Measurements from ENCODE around the gene PCDH7. TPM values are rescaled to one million over a fixed set of nuclear protein-coding genes. Genes with fewer than 3 reads are reported as not detected.

PCDH7 gene
- total RNA-seq, 1 donor from 2014 or later = 34.3 TPM

GRCh38 chr4:30719454-30720020, 632 bp upstream of the PCDH7 start:
- peaks cover 66% of the 10 kb centered on the region for H3K27me3 ChIP-seq (ENCODE audit: low read depth)
- DNase-seq = peak; percentile 57
- intact Hi-C loops (cut with micrococcal nuclease) = loop anchor here (10.0 kb wide), 1 partner anchor 955 kb away; no protein-coding TSS in a partner anchor
- H3K9me3 ChIP-seq (replicated peaks) = no peaks in the 10 kb centered on the region
- H3K36me3 ChIP-seq = no peaks in the 10 kb centered on the region
- no peak for TF ChIP-seq CTCF (IDR thresholded peaks at IDR 0.05; ENCODE audit: borderline replicate concordance)
- peaks cover 56% of the 10 kb centered on the region for H3K4me1 ChIP-seq
- H3K27ac ChIP-seq (replicated peaks) = peak overlapping the region; percentile 88
- peak overlapping the region; percentile 77 for H3K4me3 ChIP-seq

- Histone ChIP-seq H3K27me3 (ENCODE audit: low read depth) (peaks cover 71% of the 10 kb centered on the region), H3K27ac (replicated peaks) (peak overlapping the region; percentile 88), H3K4me3 (peak overlapping the region; percentile 77), H3K4me1 (peaks cover 56% of the 10 kb centered on the region), H3K9me3 (replicated peaks) (no peaks in the 10 kb centered on the region), H3K36me3 (no peaks in the 10 kb centered on the region)
- TF ChIP-seq CTCF (IDR thresholded peaks at IDR 0.05; ENCODE audit: borderline replicate concordance) = no peak
- DNase-seq = peak; percentile 25
- intact Hi-C loops (cut with micrococcal nuclease) = no loop called here
Observed at GRCh38 chr4:30720661-30721184, 554 bp downstream of the PCDH7 start.

GRCh38 chr4:30721185-30722091, 1.3 kb downstream of the PCDH7 start:
- H3K36me3 ChIP-seq = no peaks in the 10 kb centered on the region
- H3K4me1 ChIP-seq = peaks cover 55% of the 10 kb centered on the region
- no peaks in the 10 kb centered on the region for H3K9me3 ChIP-seq (replicated peaks)
- peaks cover 71% of the 10 kb centered on the region for H3K27me3 ChIP-seq (ENCODE audit: low read depth)
- intact Hi-C loops (cut with micrococcal nuclease) = no loop called here
- H3K27ac ChIP-seq (replicated peaks) = peak overlapping the region; percentile 88
- peak; percentile 54 for TF ChIP-seq CTCF (IDR thresholded peaks at IDR 0.05; ENCODE audit: borderline replicate concordance)
- peak; percentile 33 for DNase-seq
- H3K4me3 ChIP-seq = peak overlapping the region; percentile 77

GRCh38 chr4:30722092-30722358, 1.9 kb downstream of the PCDH7 start:
- no peaks in the 10 kb centered on the region for H3K36me3 ChIP-seq
- intact Hi-C loops (cut with micrococcal nuclease) = no loop called here
- peak overlapping the region; percentile 77 for H3K4me3 ChIP-seq
- peak overlapping the region; percentile 2 for H3K27ac ChIP-seq (replicated peaks)
- H3K4me1 ChIP-seq = peaks cover 52% of the 10 kb centered on the region
- peak; percentile 18 for TF ChIP-seq CTCF (IDR thresholded peaks at IDR 0.05; ENCODE audit: borderline replicate concordance)
- peaks cover 71% of the 10 kb centered on the region for H3K27me3 ChIP-seq (ENCODE audit: low read depth)
- no peak for DNase-seq
- H3K9me3 ChIP-seq (replicated peaks) = no peaks in the 10 kb centered on the region

GRCh38 chr4:30722359-30723200, 2.4 kb downstream of the PCDH7 start:
- H3K4me3 ChIP-seq = peak overlapping the region; percentile 77
- H3K9me3 ChIP-seq (replicated peaks) = no peaks in the 10 kb centered on the region
- peaks cover 46% of the 10 kb centered on the region for H3K4me1 ChIP-seq
- no peaks in the 10 kb centered on the region for H3K36me3 ChIP-seq
- peaks cover 71% of the 10 kb centered on the region for H3K27me3 ChIP-seq (ENCODE audit: low read depth)
- peak overlapping the region; percentile 2 for H3K27ac ChIP-seq (replicated peaks)
- peak; percentile 22 for DNase-seq
- no peak for TF ChIP-seq CTCF (IDR thresholded peaks at IDR 0.05; ENCODE audit: borderline replicate concordance)
- intact Hi-C loops (cut with micrococcal nuclease) = no loop called here

Data from left ventricle myocardium inferior (tissue), 1 donor.